Right atrium auricular region (tissue), 2 donors: ENCODE measurements around the gene ADIPOQ. TPM values are rescaled to one million over a fixed set of nuclear protein-coding genes. Genes with fewer than 3 reads are reported as not detected.
A peak's percentile ranks its signal among the peaks of the same experiment; 100 is the strongest.
"Not testable (repeated sequence)": the region's sequence is repeated elsewhere in the genome, so short reads cannot be mapped to it uniquely, and the experiment has no call there.

Source experiments
- DNase-seq: peaks from one replicate; pipeline ENCODE4 v3.0.0-alpha.2; 2019; ENCODE audit warnings: low spot score
- H3K27ac ChIP-seq, 2 donors: fragments of 200-600 bp; sonication (generic); 1 replicate in 1 of 2; 2 replicates in 1 of 2; pipeline ENCODE4 v1.5.1; 2016 to 2019
- H3K27me3 ChIP-seq, 2 donors: fragments of 200-600 bp; sonication (generic); one replicate each; pipeline versions ENCODE4 v1.5.1 to v1.6.0; 2017 to 2019
- H3K36me3 ChIP-seq: fragments of 200-600 bp; sonication (generic); one replicate; pipeline ENCODE4 v1.5.1; 2016
- H3K4me1 ChIP-seq, 2 donors: fragments of 200-600 bp; sonication (generic); one replicate each; pipeline versions ENCODE4 v1.5.1 to v1.6.0; 2017 to 2019
- H3K4me3 ChIP-seq, 2 donors: fragments of 200-600 bp; sonication (generic); 1 replicate in 1 of 2; 2 replicates in 1 of 2; pipeline ENCODE4 v1.5.1; 2017 to 2019; ENCODE audit warnings: mild to moderate bottlenecking in 1 of 2, moderate library complexity in 1 of 2
- H3K9me3 ChIP-seq, 2 donors: fragments of 200-600 bp; sonication (generic); one replicate each; pipeline ENCODE4 v1.5.1; 2019
- total RNA-seq, 2 donors: library from RNA; depleted of rRNA; stranded (reverse); fragments of >200 nt; gene quantifications; one replicate each; pipeline ENCODE4 v1.1.0, GENCODE V29; 2016
- TF ChIP-seq, protein P1 (sequence below), 2 donors: fragments of 200-600 bp; sonication (generic); IDR thresholded peaks; one replicate each; pipeline ENCODE4 v1.5.1; 2019; ENCODE audit warnings: antibody characterized with exemption in 2 of 2

The ADIPOQ gene
- total RNA-seq, 2 donors from 2014 or later, result 2.4 to 19.1 TPM

DNA sequence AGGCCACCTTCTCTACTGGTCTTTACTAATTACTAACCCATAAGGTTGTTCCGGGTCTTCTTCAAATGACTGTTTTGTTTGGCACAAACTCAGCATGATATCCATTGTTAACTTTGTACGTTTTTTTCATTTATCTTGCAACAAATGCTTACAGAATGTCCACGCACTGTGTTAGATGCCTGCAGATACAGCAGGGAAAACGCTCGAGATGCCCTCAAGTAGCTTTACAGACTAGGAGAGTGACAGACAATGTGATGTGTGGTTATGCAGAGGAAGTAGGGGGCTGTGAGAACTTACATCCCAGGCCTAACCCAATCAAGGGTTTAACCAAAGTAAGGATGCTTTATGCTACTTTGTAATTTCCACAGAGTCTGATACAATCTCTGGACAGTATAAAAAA, 35.3 kb upstream of the ADIPOQ start:
- DNase-seq, result no peak
- Histone ChIP-seq H3K4me3 (peak overlapping the region; percentile 56 to 79), H3K36me3 (peaks cover 11% of the 10 kb centered on the region), H3K4me1 (peaks cover 0 to 17% of the 10 kb centered on the region in 2 donors), H3K9me3 (no peaks in the 10 kb centered on the region), H3K27me3 (no peaks in the 10 kb centered on the region), H3K27ac (peak overlapping the region in 1 of 2 donors; percentile 81)
- TF ChIP-seq, protein P1, sequence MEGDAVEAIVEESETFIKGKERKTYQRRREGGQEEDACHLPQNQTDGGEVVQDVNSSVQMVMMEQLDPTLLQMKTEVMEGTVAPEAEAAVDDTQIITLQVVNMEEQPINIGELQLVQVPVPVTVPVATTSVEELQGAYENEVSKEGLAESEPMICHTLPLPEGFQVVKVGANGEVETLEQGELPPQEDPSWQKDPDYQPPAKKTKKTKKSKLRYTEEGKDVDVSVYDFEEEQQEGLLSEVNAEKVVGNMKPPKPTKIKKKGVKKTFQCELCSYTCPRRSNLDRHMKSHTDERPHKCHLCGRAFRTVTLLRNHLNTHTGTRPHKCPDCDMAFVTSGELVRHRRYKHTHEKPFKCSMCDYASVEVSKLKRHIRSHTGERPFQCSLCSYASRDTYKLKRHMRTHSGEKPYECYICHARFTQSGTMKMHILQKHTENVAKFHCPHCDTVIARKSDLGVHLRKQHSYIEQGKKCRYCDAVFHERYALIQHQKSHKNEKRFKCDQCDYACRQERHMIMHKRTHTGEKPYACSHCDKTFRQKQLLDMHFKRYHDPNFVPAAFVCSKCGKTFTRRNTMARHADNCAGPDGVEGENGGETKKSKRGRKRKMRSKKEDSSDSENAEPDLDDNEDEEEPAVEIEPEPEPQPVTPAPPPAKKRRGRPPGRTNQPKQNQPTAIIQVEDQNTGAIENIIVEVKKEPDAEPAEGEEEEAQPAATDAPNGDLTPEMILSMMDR (IDR thresholded peaks at IDR 0.05), result no peak

DNA sequence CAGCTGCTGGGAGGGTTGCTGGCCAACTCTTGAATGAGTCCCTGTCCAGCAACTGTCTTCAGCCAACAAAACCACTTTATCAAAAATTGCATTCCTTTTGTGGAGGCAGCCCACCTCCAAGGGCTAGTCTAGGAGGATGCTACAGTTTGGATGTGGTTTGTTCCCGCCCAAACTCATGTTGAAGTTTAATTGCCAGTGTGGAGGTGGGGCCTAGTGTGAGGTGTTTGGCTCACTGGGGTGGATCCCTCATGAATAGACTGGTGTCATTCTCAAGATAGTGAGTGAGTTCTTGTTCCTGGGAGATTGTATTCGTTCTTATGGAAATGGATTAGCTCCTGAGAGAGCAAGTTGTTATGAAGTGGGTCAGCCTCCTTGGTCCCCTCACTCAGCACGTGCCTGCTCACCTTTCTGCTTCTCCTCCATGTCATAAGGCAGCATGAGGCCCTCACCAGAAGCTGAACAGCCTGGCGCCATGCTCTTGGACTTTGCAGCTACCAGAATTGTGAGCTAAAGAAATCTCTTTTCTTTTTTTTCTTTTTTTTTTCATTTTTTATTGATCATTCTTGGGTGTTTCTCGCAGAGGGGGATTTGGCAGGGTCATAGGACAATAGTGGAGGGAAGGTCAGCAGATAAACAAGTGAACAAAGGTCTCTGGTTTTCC, 32.0 kb upstream of the ADIPOQ start:
- no peaks in the 10 kb centered on the region for H3K9me3 ChIP-seq
- no peaks in the 10 kb centered on the region for H3K36me3 ChIP-seq
- TF ChIP-seq, protein P1 (IDR thresholded peaks at IDR 0.05), result no peak
- H3K27ac ChIP-seq, result no peak overlapping the region
- no peaks in the 10 kb centered on the region for H3K27me3 ChIP-seq
- no peak overlapping the region for H3K4me3 ChIP-seq
- no peak for DNase-seq
- H3K4me1 ChIP-seq, result peaks cover 0 to 13% of the 10 kb centered on the region in 2 donors

DNA sequence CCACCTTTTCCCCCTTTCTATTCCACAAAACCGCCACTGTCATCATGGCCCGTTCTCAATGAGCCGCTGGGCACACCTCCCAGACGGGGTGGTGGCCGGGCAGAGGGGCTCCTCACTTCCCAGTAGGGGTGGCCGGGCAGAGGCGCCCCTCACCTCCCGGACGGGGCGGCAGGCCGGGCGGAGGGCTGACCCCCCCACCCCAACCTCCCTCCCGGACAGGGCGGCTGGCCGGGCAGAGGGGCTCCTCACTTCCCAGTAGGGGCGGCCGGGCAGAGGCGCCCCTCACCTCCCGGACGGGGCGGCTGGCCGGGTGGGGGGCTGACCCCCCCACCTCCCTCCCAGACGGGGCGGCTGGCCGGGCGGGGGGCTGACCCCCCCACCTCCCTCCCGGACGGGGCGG, 31.2 kb upstream of the ADIPOQ start:
- H3K27ac ChIP-seq, DNase-seq, H3K9me3 ChIP-seq, H3K4me1 ChIP-seq, H3K36me3 ChIP-seq, H3K4me3 ChIP-seq, H3K27me3 ChIP-seq: not testable (repeated sequence)

- Histone ChIP-seq H3K4me3 (no peak overlapping the region), H3K4me1 (no peaks in the 10 kb centered on the region), H3K27me3 (no peaks in the 10 kb centered on the region), H3K9me3 (no peaks in the 10 kb centered on the region), H3K27ac (no peak overlapping the region), H3K36me3 (no peaks in the 10 kb centered on the region)
- no peak for DNase-seq
- TF ChIP-seq, protein P1 (IDR thresholded peaks at IDR 0.05), result no peak
Measured at GRCh38 chr3:186814100-186814499, 28.4 kb upstream of the ADIPOQ start.

- no peaks in the 10 kb centered on the region for H3K9me3 ChIP-seq
- H3K36me3 ChIP-seq, result no peaks in the 10 kb centered on the region
- no peak overlapping the region for H3K4me3 ChIP-seq
- no peak overlapping the region for H3K27ac ChIP-seq
- no peaks in the 10 kb centered on the region for H3K4me1 ChIP-seq
- TF ChIP-seq, protein P1 (IDR thresholded peaks at IDR 0.05), result no peak
- no peak for DNase-seq
- no peaks in the 10 kb centered on the region for H3K27me3 ChIP-seq
Measured at GRCh38 chr3:186815435-186815834, 27.1 kb upstream of the ADIPOQ start.

DNA sequence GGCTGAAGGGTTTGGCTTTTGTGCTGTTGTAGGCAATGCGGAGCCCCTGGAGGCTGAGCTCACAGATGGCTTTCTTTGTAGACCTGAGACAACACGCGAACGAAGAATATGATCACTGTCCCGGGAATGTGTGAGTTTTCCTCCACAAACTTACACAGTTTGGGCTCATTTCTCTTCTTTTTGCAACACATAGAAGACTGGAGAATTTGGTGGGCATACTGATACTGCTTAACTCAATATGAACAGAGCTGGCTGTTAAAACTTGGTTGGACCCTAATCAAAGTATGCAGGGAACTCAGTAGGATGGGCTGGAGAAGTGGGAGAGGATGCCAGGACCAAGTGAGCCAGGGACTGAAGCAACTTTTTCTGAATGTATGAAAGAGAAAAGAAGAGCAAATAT, 24.0 kb upstream of the ADIPOQ start:
- no peak overlapping the region for H3K4me3 ChIP-seq
- H3K27ac ChIP-seq, result no peak overlapping the region
- H3K9me3 ChIP-seq, result no peaks in the 10 kb centered on the region
- H3K27me3 ChIP-seq, result no peaks in the 10 kb centered on the region
- H3K36me3 ChIP-seq, result no peaks in the 10 kb centered on the region
- TF ChIP-seq, protein P1 (IDR thresholded peaks at IDR 0.05), result no peak
- no peak for DNase-seq
- H3K4me1 ChIP-seq, result no peaks in the 10 kb centered on the region
